ENCODE results near the gene SMAD7. TPM values are rescaled to one million over a fixed set of nuclear protein-coding genes. Genes with fewer than 3 reads are reported as not detected.
A peak's percentile ranks its signal among the peaks of the same experiment; 100 is the strongest.

The SMAD7 gene
- polyA plus RNA-seq, 4 donors = 17.2 to 64.1 (median 21.2) TPM

- Histone ChIP-seq H3K27ac (ENCODE audit: low read depth in 1 of 3, low read length in 2 of 3) (peak overlapping the region; percentile 78 to 91 (median 90)), H3K4me1 (ENCODE audit: control insufficient read depth in 3 of 3, insufficient read depth in 2 of 3, low read depth in 1 of 3, low read length in 2 of 3) (peaks cover 41 to 98% (median 75%) of the 10 kb centered on the region in 3 donors), H3K36me3 (ENCODE audit: control insufficient read depth in 3 of 3, insufficient read depth in 2 of 3, low read depth in 1 of 3, low read length in 3 of 3) (peaks cover 0 to 66% (median 2%) of the 10 kb centered on the region in 3 donors), H3K9me3 (ENCODE audit: control insufficient read depth in 2 of 2, insufficient read depth in 1 of 2, low read depth in 1 of 2, low read length in 1 of 2) (no peaks in the 10 kb centered on the region), H3K4me3 (ENCODE audit: low read depth in 1 of 3, low read length in 3 of 3) (peak overlapping the region in 2 of 3 donors; percentile 2 to 16), H3K27me3 (ENCODE audit: control insufficient read depth in 3 of 3, insufficient read depth in 3 of 3, low read length in 3 of 3) (no peaks in the 10 kb centered on the region)
- DNase-seq (peak; percentile 94 to 95), FAIRE-seq (no peak)
- WGBS, 3 donors = 11 to 37% (median 27%) methylated on average over 18 to 20 of the region's 20 CpGs
Measured at GRCh38 chr18:48929941-48930713, 20.6 kb downstream of the SMAD7 start.

DNA sequence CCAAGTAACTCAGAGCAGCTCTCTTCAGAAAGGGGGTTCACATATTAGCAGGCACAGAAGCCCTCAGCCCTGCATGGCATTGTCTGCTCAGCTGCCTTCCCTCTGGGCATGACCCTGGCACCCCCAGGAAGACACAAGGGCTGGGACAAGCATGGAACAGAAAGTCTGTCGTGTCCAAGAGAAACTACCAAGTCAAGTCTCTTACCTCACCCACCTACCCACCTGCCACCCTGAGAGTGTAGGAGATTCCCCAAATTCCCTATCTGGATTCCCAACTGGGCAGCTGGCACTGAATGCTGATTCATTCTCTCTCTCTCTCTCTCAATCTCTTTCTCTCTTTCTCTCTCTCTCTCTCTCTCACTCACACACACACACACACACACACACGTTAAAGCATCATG is 21.6 kb downstream of the SMAD7 start:
- 4 to 22% (median 13%) methylated on average over 2 of the region's 2 CpGs for WGBS, 3 donors
- H3K27ac ChIP-seq (ENCODE audit: low read depth in 1 of 3, low read length in 2 of 3) = peak overlapping the region; percentile 78 to 91 (median 90)
- H3K4me3 ChIP-seq (ENCODE audit: low read depth in 1 of 3, low read length in 3 of 3) = peak overlapping the region in 2 of 3 donors; percentile 7 to 17
- H3K27me3 ChIP-seq (ENCODE audit: control insufficient read depth in 3 of 3, insufficient read depth in 3 of 3, low read length in 3 of 3) = no peaks in the 10 kb centered on the region
- peaks cover 46 to 98% (median 77%) of the 10 kb centered on the region in 3 donors for H3K4me1 ChIP-seq (ENCODE audit: control insufficient read depth in 3 of 3, insufficient read depth in 2 of 3, low read depth in 1 of 3, low read length in 2 of 3)
- no peaks in the 10 kb centered on the region for H3K9me3 ChIP-seq (ENCODE audit: control insufficient read depth in 2 of 2, insufficient read depth in 1 of 2, low read depth in 1 of 2, low read length in 1 of 2)
- FAIRE-seq = no peak
- peaks cover 0 to 67% (median 2%) of the 10 kb centered on the region in 3 donors for H3K36me3 ChIP-seq (ENCODE audit: control insufficient read depth in 3 of 3, insufficient read depth in 2 of 3, low read depth in 1 of 3, low read length in 3 of 3)
- DNase-seq = no peak

GRCh38 chr18:48928787-48929186 is 22.0 kb downstream of the SMAD7 start:
- DNase-seq (peak; percentile 70 to 82), FAIRE-seq (no peak)
- Histone ChIP-seq H3K27me3 (ENCODE audit: control insufficient read depth in 3 of 3, insufficient read depth in 3 of 3, low read length in 3 of 3) (no peaks in the 10 kb centered on the region), H3K9me3 (ENCODE audit: control insufficient read depth in 2 of 2, insufficient read depth in 1 of 2, low read depth in 1 of 2, low read length in 1 of 2) (no peaks in the 10 kb centered on the region), H3K4me3 (ENCODE audit: low read depth in 1 of 3, low read length in 3 of 3) (peak overlapping the region in 2 of 3 donors; percentile 7 to 17), H3K4me1 (ENCODE audit: control insufficient read depth in 3 of 3, insufficient read depth in 2 of 3, low read depth in 1 of 3, low read length in 2 of 3) (peaks cover 48 to 98% (median 77%) of the 10 kb centered on the region in 3 donors), H3K36me3 (ENCODE audit: control insufficient read depth in 3 of 3, insufficient read depth in 2 of 3, low read depth in 1 of 3, low read length in 3 of 3) (peaks cover 0 to 66% (median 2%) of the 10 kb centered on the region in 3 donors), H3K27ac (ENCODE audit: low read depth in 1 of 3, low read length in 2 of 3) (peak overlapping the region; percentile 78 to 91 (median 90))
- 4 to 9% (median 5%) methylated on average over 9 of the region's 9 CpGs for WGBS, 3 donors

DNA sequence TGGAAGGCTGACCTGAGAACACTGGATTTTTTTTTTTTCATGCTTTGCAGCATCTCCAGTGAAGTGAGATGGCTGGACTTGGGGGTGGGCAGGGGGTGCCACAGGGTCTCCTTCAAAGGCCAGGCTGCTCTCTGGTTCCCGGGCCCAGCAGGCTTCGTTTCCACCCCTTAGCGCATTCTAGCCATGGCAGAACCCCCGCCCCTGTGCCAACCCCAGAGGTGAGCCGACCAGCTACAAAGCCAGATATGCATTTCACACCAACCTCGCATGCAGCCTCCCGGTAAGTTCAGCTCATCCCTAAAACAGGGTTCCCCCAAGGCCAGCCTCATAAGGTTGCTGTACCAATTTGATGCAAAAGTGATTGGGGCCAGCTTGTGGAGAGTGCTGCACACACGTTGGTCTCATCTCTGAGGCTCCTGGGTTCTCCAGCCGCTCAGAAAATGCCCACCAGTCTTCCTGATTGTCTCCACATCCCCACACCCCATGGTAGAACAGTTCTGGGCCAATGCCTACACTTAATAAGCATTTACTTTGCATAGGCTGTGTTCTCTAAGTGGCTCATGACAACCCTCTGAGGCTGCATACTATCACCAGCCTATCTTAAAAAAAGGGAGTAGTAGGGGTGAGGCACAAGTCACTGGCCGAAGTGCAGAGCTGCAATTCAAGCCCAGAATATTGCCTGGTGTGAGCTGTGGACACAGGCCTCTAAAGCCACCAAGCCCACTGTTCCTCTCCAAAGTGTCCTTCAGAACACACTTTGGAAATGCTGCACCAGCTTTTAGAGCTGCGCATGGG is 23.3 kb downstream of the SMAD7 start:
- Histone ChIP-seq H3K4me1 (ENCODE audit: control insufficient read depth in 3 of 3, insufficient read depth in 2 of 3, low read depth in 1 of 3, low read length in 2 of 3) (peaks cover 42 to 98% (median 79%) of the 10 kb centered on the region in 3 donors), H3K4me3 (ENCODE audit: low read depth in 1 of 3, low read length in 3 of 3) (no peak overlapping the region), H3K36me3 (ENCODE audit: control insufficient read depth in 3 of 3, insufficient read depth in 2 of 3, low read depth in 1 of 3, low read length in 3 of 3) (peaks cover 0 to 65% (median 0%) of the 10 kb centered on the region in 3 donors), H3K27me3 (ENCODE audit: control insufficient read depth in 3 of 3, insufficient read depth in 3 of 3, low read length in 3 of 3) (no peaks in the 10 kb centered on the region), H3K9me3 (ENCODE audit: control insufficient read depth in 2 of 2, insufficient read depth in 1 of 2, low read depth in 1 of 2, low read length in 1 of 2) (no peaks in the 10 kb centered on the region), H3K27ac (ENCODE audit: low read depth in 1 of 3, low read length in 2 of 3) (peak overlapping the region; percentile 18 to 91 (median 78))
- FAIRE-seq (no peak), DNase-seq (peak; percentile 35 to 73)
- WGBS, 3 donors = 48 to 67% (median 62%) methylated on average over 11 of the region's 11 CpGs

DNA sequence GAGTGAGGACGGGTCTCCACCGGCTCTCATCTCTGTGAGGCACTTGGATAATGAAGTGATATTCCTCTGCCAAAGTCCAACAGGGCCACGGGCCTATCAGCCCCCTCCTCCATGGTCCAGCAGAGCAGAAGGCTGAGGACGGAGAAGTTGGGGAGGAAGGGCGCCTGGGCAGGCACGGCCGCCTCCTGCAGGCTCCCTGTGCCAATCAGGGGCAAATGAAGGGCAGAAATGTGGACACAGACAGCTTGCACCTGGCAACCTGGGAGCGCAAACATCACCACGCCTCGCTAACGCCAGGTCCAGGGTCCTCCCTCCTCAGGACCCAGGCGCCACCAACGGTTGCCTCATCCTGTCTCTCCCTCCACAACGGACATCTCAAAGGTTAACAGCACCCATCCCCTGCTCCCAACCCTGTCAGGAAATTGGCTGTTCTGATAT is 24.3 kb downstream of the SMAD7 start:
- Histone ChIP-seq H3K27ac (ENCODE audit: low read depth in 1 of 3, low read length in 2 of 3) (peak overlapping the region; percentile 47 to 91 (median 78)), H3K27me3 (ENCODE audit: control insufficient read depth in 3 of 3, insufficient read depth in 3 of 3, low read length in 3 of 3) (no peaks in the 10 kb centered on the region), H3K4me1 (ENCODE audit: control insufficient read depth in 3 of 3, insufficient read depth in 2 of 3, low read depth in 1 of 3, low read length in 2 of 3) (peaks cover 38 to 95% (median 71%) of the 10 kb centered on the region in 3 donors), H3K4me3 (ENCODE audit: low read depth in 1 of 3, low read length in 3 of 3) (peak overlapping the region in 1 of 3 donors; percentile 8), H3K9me3 (ENCODE audit: control insufficient read depth in 2 of 2, insufficient read depth in 1 of 2, low read depth in 1 of 2, low read length in 1 of 2) (no peaks in the 10 kb centered on the region), H3K36me3 (ENCODE audit: control insufficient read depth in 3 of 3, insufficient read depth in 2 of 3, low read depth in 1 of 3, low read length in 3 of 3) (peaks cover 2 to 64% (median 2%) of the 10 kb centered on the region in 3 donors)
- 17 to 65% (median 41%) methylated on average over 14 of the region's 14 CpGs for WGBS, 3 donors
- FAIRE-seq = no peak
- peak; percentile 78 to 91 for DNase-seq

DNA sequence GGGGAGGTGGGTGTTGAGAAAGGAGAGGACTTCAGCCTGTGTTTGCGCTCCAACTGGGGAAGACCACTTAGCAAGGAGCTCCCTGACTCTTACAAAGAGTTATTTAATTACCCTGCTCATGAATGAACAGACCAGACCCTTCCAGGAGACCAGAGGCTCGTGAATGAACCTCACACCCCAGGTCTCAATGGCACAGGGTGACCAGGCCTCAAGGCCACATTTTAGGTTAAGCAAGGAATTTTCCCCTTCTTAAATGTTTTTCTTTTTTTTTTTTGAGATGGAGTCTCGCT is 25.3 kb downstream of the SMAD7 start:
- no peak for FAIRE-seq
- H3K4me1 ChIP-seq (ENCODE audit: control insufficient read depth in 3 of 3, insufficient read depth in 2 of 3, low read depth in 1 of 3, low read length in 2 of 3) = peaks cover 36 to 91% (median 62%) of the 10 kb centered on the region in 3 donors
- peak in 1 of 2 donors; percentile 24 for DNase-seq
- no peaks in the 10 kb centered on the region for H3K9me3 ChIP-seq (ENCODE audit: control insufficient read depth in 2 of 2, insufficient read depth in 1 of 2, low read depth in 1 of 2, low read length in 1 of 2)
- peaks cover 3 to 70% (median 3%) of the 10 kb centered on the region in 3 donors for H3K36me3 ChIP-seq (ENCODE audit: control insufficient read depth in 3 of 3, insufficient read depth in 2 of 3, low read depth in 1 of 3, low read length in 3 of 3)
- H3K27me3 ChIP-seq (ENCODE audit: control insufficient read depth in 3 of 3, insufficient read depth in 3 of 3, low read length in 3 of 3) = no peaks in the 10 kb centered on the region
- WGBS, 3 donors = 83 to 90% (median 86%) methylated on average over 2 to 3 of the region's 3 CpGs
- H3K27ac ChIP-seq (ENCODE audit: low read depth in 1 of 3, low read length in 2 of 3) = peak overlapping the region in 2 of 3 donors; percentile 45 to 79
- H3K4me3 ChIP-seq (ENCODE audit: low read depth in 1 of 3, low read length in 3 of 3) = no peak overlapping the region

- Histone ChIP-seq H3K4me3 (ENCODE audit: low read depth in 1 of 3, low read length in 3 of 3) (no peak overlapping the region), H3K9me3 (ENCODE audit: control insufficient read depth in 2 of 2, insufficient read depth in 1 of 2, low read depth in 1 of 2, low read length in 1 of 2) (no peaks in the 10 kb centered on the region), H3K27ac (ENCODE audit: low read depth in 1 of 3, low read length in 2 of 3) (peak overlapping the region; percentile 59 to 83 (median 79)), H3K4me1 (ENCODE audit: control insufficient read depth in 3 of 3, insufficient read depth in 2 of 3, low read depth in 1 of 3, low read length in 2 of 3) (peaks cover 36 to 86% (median 56%) of the 10 kb centered on the region in 3 donors), H3K36me3 (ENCODE audit: control insufficient read depth in 3 of 3, insufficient read depth in 2 of 3, low read depth in 1 of 3, low read length in 3 of 3) (peaks cover 3 to 72% (median 5%) of the 10 kb centered on the region in 3 donors), H3K27me3 (ENCODE audit: control insufficient read depth in 3 of 3, insufficient read depth in 3 of 3, low read length in 3 of 3) (no peaks in the 10 kb centered on the region)
- DNase-seq (peak in 1 of 2 donors; percentile 44), FAIRE-seq (no peak)
- WGBS, 3 donors = 42 to 56% (median 47%) methylated on average over 17 of the region's 17 CpGs
Measured at GRCh38 chr18:48924630-48925490, 25.9 kb downstream of the SMAD7 start.

Measured in small intestine (tissue), 7 donors.